Neuron (in vitro differentiated cells): ENCODE data around the gene LRRK2.
"Not testable (repeated sequence)": the region's sequence is repeated elsewhere in the genome, so short reads cannot be mapped to it uniquely, and the experiment has no call there.

Source experiments
- H2AFZ ChIP-seq: one replicate; pipeline ENCODE4 v1.6.1; 2013; ENCODE audit warnings: low read depth, mild to moderate bottlenecking, inconsistent platforms, low read length, moderate library complexity
- H3K27me3 ChIP-seq: one replicate; pipeline ENCODE4 v1.6.1; 2013; ENCODE audit warnings: low read length; ENCODE audit not compliant: insufficient read depth
- H3K36me3 ChIP-seq: one replicate; pipeline ENCODE4 v1.6.1; 2013; ENCODE audit warnings: low read length; ENCODE audit not compliant: insufficient read depth
- H3K4me1 ChIP-seq: one replicate; pipeline ENCODE4 v1.6.1; 2013; ENCODE audit warnings: low read length; ENCODE audit not compliant: insufficient read depth
- H3K4me3 ChIP-seq: 2 replicates; pipeline ENCODE4 v1.5.1; 2013; ENCODE audit warnings: mild to moderate bottlenecking, low read length, moderate library complexity
- H3K9me3 ChIP-seq: one replicate; pipeline ENCODE4 v1.6.1; 2013; ENCODE audit warnings: low read length

The LRRK2 gene

DNA sequence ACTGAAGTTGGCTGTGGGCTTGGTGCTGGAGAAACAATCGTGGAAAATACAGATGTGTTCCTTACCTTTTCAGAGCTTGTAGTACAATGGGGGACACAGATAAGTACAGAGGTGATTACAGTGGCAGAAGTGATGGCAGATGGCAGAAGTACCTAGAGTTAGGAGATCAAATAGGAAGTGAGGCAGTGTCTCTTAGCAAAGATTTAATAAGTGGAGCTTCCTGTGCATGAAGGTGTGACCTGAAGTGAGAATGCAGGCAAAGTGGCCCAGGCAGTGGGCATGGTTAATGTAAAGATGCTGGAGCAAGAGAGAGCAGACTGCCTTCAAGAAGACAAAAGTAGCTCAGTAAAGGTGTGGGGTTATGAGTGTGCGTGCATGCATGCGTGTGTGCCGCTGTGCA is 16.0 kb downstream of the LRRK2 start:
- Histone ChIP-seq H3K36me3 (no peaks in the 10 kb centered on the region), H3K4me3 (no peak overlapping the region), H3K9me3 (no peaks in the 10 kb centered on the region), H3K4me1 (no peaks in the 10 kb centered on the region), H3K27me3 (no peaks in the 10 kb centered on the region), H2AFZ (no peak overlapping the region)

DNA sequence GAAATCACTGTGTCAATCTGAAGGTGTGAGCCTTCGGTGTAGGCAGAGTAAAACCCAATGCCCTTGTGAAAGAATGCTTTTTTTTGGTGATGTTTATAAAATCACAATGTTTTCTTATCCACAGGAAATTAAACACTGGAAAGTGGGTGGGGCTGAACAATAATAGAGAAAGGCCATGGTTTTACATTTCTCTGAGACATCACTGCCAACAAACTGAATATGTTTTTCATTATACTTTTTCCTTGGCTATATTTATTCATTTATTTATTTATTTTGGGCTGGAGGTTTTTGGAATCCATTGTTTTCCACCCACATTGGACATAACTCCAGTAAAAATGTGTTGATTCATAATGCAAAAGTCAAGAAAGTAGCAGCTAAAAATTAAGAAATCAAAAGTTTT is 16.9 kb downstream of the LRRK2 start:
- no peaks in the 10 kb centered on the region for H3K4me1 ChIP-seq
- H3K4me3 ChIP-seq = no peak overlapping the region
- no peaks in the 10 kb centered on the region for H3K27me3 ChIP-seq

DNA sequence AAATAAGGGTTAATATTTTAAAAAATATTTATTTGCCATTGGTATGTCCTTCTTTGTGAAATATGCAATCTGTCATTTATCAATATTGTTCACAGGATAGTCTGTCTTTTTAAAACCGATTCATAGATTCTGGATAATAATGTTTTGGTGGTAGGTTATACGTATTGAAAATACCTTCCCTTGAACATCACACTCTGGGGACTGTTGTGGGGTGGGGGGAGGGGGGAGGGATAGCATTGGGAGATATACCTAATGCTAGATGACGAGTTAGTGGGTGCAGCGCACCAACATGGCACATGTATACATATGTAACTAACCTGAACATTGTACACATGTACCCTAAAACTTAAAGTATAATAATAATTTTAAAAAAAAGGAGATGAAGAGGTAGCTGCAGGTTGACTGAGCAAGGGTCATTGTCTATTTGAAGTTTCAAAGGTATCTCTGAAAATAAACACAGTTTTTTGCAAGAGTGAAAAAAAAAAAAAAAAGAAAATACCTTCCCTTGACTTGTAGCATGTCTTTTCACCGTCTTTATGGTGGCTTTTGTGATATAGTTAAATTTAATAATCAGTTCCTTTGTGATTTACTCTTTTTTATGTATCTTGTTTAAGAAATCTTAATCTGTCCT is 19.8 kb downstream of the LRRK2 start:
- not testable (repeated sequence) for H3K36me3 ChIP-seq, H3K9me3 ChIP-seq, H3K4me3 ChIP-seq, H3K27me3 ChIP-seq, H3K4me1 ChIP-seq, H2AFZ ChIP-seq

More for the DNA sequence above, 16.9 kb downstream of the LRRK2 start:
- Histone ChIP-seq H2AFZ (no peak overlapping the region), H3K36me3 (no peaks in the 10 kb centered on the region), H3K9me3 (no peaks in the 10 kb centered on the region)

DNA sequence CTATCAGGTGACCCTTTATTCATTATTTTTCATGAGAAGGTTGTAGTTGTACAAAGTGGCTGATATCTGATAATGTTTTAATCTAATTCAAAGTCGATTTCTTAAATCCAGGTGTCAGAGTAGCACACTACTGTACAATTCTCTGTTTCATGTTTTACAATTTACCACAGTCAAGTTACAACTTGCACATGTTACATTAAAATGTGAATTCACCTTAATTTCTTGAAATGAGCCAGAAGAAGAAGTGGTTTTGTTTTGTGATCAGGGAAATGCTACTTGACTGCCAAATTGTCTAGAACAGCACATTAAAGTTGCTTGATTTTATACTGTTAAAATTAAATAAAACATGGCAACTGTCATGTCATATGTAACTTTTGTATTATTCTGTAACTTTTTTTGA is 23.2 kb downstream of the LRRK2 start:
- Histone ChIP-seq H3K27me3 (no peaks in the 10 kb centered on the region), H2AFZ (no peak overlapping the region), H3K4me1 (no peaks in the 10 kb centered on the region), H3K4me3 (no peak overlapping the region), H3K36me3 (no peaks in the 10 kb centered on the region), H3K9me3 (no peaks in the 10 kb centered on the region)

DNA sequence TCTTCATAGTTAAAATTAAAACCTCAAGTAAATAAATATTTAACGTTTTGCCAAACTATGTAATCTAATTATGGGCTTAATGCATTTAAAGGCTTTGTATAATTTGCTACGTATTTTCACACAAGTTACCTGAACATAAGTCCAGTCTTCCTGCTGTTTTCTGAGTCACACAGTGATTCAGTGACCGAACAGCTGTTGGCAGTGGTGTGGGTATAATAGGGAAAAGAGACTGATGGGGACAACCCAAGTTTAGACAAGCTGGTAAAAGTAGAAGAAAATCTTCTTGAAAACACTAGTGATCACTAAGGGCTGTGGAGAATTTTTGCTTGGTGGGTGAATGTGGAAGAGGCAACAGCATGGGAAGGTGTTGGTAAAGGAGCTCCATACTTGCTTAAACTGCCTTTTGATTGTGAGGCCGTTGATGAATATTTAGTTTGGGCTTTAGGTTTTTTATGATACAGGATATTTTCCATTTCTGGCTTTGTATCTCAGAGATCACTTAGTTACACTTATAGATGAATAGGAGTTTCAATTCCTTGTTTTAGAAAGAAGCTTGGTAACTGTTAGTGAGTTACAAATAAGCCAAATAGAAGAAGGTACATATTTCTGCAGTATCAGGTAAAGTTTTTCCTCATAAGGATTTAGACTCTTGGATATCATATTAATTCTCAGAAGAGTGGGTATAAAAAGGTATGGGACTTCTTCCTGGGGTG is 23.9 kb downstream of the LRRK2 start:
- H3K27me3 ChIP-seq = no peaks in the 10 kb centered on the region
- no peaks in the 10 kb centered on the region for H3K4me1 ChIP-seq

DNA sequence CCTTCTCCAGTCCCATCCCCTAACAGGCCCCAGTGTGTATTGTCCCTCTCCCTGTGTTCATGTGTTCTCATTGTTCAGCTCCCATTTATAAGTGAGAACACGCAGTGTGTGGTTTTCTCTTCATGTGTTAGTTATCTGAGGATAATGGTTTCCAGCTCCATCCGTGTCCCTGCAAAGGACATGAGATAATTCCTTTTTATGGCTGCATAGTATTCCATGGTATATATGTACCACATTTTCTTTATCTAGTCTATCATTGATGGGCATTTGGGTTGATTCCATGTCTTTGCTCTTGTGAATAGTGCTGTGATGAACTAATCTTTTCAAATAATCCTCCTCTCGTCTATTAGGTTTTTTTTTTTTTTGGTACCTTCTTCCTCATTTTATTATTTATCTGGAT is 25.9 kb downstream of the LRRK2 start:
- H2AFZ ChIP-seq, H3K9me3 ChIP-seq, H3K4me1 ChIP-seq, H3K4me3 ChIP-seq, H3K27me3 ChIP-seq, H3K36me3 ChIP-seq: not testable (repeated sequence)

More for the DNA sequence above, 23.9 kb downstream of the LRRK2 start:
- H3K9me3 ChIP-seq = no peaks in the 10 kb centered on the region
- H3K4me3 ChIP-seq = no peak overlapping the region
- no peak overlapping the region for H2AFZ ChIP-seq
- H3K36me3 ChIP-seq = no peaks in the 10 kb centered on the region

DNA sequence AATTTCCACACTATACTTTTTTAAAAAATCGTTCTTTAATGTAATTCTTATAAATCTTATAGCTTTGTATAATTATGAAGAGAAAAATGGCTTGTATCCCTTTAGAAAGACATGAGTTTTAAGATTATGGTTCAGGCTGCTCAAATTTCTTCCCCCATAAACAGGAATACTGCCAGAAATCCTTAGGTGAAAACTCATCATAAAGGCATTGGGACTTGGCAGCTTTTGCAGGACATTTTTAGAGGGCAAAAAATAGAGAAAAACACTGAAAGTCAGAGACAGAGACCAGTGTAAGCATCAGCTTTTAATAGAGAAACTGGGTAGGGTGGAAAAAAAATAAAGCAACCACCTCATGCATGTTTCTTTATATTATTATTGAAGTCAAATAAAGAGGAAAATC is 29.1 kb downstream of the LRRK2 start:
- no peak overlapping the region for H3K4me3 ChIP-seq
- H3K27me3 ChIP-seq = no peaks in the 10 kb centered on the region
- no peak overlapping the region for H2AFZ ChIP-seq
- no peaks in the 10 kb centered on the region for H3K36me3 ChIP-seq
- no peaks in the 10 kb centered on the region for H3K9me3 ChIP-seq
- no peaks in the 10 kb centered on the region for H3K4me1 ChIP-seq

DNA sequence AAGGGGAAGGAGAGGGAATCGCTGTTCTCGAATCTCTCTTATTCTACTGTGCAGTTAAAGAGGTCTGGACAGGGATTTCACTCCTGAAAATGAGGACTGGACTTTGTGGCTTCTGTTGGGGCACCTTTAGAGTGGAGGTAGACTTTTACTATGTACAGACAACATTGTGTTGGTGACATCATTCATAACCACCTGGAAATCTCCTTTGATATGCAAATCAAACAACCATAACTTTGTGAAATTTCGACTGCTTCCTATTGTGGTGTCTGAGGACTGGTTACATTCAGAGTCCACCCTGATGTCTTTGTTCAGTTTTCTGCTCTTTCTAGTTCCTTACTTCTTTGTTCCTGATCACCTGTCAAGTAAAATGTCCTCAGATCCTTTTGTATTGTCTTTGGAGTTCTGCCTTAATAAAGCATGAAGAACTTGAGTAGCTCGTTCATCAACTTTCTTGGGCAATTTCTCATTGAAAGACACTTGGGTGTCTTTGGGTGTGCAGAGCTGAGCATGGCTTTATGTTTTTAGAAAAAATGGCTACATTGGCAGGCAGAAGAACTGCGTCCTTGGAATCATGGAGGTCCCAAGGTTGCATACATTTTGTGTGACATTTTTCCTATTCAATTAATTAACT is 29.8 kb downstream of the LRRK2 start:
- Histone ChIP-seq H2AFZ (no peak overlapping the region), H3K27me3 (no peaks in the 10 kb centered on the region)

DNA sequence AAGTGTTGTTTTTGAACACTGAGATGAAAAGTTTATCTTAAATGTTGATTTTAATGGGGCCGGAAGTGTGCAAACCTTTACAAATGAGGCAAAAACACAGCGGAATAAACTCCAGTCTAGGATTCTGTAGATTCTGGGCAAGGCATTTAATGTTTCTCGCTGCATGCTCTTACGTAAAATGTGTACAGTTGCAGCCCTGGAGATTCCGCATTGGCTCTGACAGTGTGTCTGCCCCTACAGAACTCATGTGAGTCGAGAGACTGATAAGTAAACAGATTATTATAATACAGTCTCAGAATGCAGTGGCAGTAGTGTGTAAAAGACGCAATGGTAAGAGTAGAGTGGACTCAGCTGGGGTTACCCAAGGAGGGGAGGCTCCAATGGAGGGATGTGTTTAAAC is 33.6 kb downstream of the LRRK2 start:
- H3K9me3 ChIP-seq = no peaks in the 10 kb centered on the region
- no peaks in the 10 kb centered on the region for H3K4me1 ChIP-seq
- H2AFZ ChIP-seq = no peak overlapping the region
- H3K27me3 ChIP-seq = no peaks in the 10 kb centered on the region
- no peaks in the 10 kb centered on the region for H3K36me3 ChIP-seq
- no peak overlapping the region for H3K4me3 ChIP-seq

More for the DNA sequence above, 29.8 kb downstream of the LRRK2 start:
- Histone ChIP-seq H3K4me1 (no peaks in the 10 kb centered on the region), H3K36me3 (no peaks in the 10 kb centered on the region), H3K9me3 (no peaks in the 10 kb centered on the region), H3K4me3 (no peak overlapping the region)

DNA sequence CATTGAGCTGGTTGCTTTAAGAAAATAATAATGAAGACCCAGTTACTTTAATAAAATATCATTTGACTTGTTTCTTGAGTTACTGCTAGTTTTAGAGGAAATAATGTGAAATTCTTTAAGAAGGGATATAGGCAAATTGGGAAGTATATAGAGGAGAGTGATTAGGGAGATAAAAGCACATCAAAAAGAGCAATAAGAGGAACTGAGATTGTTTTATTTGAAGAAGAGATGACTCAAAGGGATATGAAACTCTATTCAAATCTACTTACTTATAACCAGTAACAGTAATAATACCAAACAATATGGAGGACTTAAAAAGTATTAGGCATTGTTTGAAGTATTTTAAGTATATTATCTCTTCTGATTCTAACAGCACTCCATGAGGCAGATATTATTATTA is 37.1 kb downstream of the LRRK2 start:
- Histone ChIP-seq H3K4me1 (no peaks in the 10 kb centered on the region), H3K27me3 (no peaks in the 10 kb centered on the region), H3K9me3 (no peaks in the 10 kb centered on the region), H3K4me3 (no peak overlapping the region), H3K36me3 (no peaks in the 10 kb centered on the region), H2AFZ (no peak overlapping the region)

DNA sequence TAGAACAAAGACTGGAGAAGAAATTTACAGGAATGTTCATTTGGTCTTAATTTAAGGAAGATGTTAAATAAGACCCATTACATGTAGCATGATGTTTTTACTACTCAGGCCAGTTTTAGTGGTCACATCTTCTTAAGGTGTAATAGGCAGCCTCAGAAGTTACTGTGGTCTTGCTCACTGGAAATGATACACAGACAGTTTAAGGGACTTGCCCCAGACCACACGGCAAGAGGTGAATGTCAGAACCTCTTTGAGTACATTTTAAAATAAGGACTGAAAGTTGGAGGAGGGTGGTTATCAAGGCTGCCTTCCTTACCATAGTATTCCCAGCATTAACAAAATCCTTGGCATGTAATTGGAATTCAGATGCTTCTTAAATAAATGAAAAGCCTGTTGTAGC is 37.9 kb downstream of the LRRK2 start:
- Histone ChIP-seq H3K36me3 (no peaks in the 10 kb centered on the region), H3K4me3 (no peak overlapping the region), H3K27me3 (no peaks in the 10 kb centered on the region), H3K9me3 (no peaks in the 10 kb centered on the region), H3K4me1 (no peaks in the 10 kb centered on the region), H2AFZ (no peak overlapping the region)

DNA sequence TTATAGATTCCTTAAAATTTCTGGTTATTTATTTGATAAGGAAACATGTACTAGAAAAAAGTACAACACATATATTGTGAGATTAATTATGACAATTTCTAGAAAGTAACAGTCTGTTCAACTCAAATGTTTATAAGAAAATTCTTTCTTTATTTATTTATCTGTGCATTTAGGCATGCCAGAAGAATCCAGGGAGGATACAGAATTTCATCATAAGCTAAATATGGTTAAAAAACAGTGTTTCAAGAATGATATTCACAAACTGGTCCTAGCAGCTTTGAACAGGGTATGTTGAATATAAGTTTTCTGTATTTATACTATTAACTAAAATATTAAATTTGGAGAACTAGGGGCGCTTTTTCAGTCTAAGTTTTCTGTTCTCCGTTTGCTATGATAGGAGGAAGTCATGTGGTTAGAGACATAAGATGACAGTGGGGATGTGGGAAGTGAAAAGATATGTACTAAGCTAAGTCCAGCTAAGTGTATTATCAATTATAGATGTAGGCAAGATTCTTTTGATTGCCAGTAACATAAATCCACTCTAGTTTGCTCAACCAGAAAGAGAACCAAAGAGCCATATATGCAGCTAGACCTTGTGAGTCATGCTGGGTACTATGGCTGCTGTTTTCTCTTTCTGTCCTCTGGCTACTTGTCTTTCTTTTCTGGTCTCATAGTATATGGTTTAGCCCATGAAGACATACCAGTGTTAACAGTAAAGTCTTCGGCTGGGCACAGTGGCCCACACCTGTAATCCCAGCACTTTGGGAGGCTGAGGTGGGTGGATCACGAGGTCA is 39.0 kb downstream of the LRRK2 start:
- H3K36me3 ChIP-seq = no peaks in the 10 kb centered on the region
- no peak overlapping the region for H3K4me3 ChIP-seq
- no peaks in the 10 kb centered on the region for H3K4me1 ChIP-seq
- H2AFZ ChIP-seq = no peak overlapping the region
- no peaks in the 10 kb centered on the region for H3K9me3 ChIP-seq
- H3K27me3 ChIP-seq = no peaks in the 10 kb centered on the region
